ENCODE data around the gene UNC5B. TPM values are rescaled to one million over a fixed set of nuclear protein-coding genes. Genes with fewer than 3 reads are reported as not detected.

Gene UNC5B
- total and polyA plus RNA-seq, 8 donors = 14.4 to 31.2 (median 21.4) TPM

DNA sequence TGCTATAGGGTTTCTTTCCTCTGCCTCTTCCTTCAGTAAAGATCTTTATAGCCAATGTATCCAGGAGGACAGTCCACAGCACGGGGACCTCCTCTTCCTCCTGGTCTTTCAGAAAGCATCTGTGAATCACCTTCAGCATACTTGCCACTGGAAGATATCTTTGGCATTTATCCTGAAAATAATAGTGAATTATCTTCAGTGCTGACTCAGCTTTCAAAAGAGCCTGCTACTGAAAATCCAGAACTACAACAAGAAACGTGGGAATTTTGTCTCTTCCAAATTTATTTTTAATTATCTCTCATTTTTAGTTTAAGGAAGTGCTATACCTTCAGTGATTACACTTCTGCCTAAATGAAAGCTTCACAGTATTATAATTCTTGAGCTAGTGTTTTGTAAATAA is 7.6 kb upstream of the UNC5B start:
- ATAC-seq (no peak), DNase-seq (no peak)
- Histone ChIP-seq H3K27me3 (peaks cover 0 to 17% of the 10 kb centered on the region in 2 donors), H3K9me3 (no peaks in the 10 kb centered on the region), H3K4me1 (peaks cover 6 to 8% of the 10 kb centered on the region in 2 donors), H3K4me3 (no peak overlapping the region), H3K27ac (no peak overlapping the region), H3K36me3 (no peaks in the 10 kb centered on the region)
- intact Hi-C loops (cut with DNase I) = no loop called here
- TF ChIP-seq, protein P1, sequence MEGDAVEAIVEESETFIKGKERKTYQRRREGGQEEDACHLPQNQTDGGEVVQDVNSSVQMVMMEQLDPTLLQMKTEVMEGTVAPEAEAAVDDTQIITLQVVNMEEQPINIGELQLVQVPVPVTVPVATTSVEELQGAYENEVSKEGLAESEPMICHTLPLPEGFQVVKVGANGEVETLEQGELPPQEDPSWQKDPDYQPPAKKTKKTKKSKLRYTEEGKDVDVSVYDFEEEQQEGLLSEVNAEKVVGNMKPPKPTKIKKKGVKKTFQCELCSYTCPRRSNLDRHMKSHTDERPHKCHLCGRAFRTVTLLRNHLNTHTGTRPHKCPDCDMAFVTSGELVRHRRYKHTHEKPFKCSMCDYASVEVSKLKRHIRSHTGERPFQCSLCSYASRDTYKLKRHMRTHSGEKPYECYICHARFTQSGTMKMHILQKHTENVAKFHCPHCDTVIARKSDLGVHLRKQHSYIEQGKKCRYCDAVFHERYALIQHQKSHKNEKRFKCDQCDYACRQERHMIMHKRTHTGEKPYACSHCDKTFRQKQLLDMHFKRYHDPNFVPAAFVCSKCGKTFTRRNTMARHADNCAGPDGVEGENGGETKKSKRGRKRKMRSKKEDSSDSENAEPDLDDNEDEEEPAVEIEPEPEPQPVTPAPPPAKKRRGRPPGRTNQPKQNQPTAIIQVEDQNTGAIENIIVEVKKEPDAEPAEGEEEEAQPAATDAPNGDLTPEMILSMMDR (IDR thresholded peaks at IDR 0.05) = no peak

DNA sequence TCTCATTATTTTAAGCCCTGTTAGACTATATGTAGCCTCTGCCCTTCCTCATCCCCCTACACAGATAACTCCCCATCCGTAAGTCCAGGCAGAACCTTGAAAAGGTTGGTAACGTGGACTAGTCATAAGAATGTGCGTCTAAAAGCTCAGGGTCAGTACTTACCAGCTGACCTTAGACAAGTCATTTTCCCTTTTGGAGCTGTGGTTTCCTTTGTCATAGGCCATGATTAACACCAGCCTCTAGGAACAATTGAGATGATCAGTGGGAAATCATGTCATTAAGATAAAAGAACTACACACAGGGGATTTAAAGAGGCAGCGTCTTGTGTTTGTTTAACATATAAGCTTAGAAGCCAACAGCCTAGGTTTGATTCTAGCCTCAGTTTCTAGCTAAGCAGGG is 6.9 kb upstream of the UNC5B start:
- peaks cover 6 to 8% of the 10 kb centered on the region in 2 donors for H3K4me1 ChIP-seq
- DNase-seq (no peak), ATAC-seq (no peak)
- no peak overlapping the region for H3K4me3 ChIP-seq
- H3K27ac ChIP-seq = no peak overlapping the region
- H3K36me3 ChIP-seq = no peaks in the 10 kb centered on the region
- H3K9me3 ChIP-seq = no peaks in the 10 kb centered on the region
- H3K27me3 ChIP-seq = peaks cover 4 to 25% of the 10 kb centered on the region in 2 donors
- intact Hi-C loops (cut with DNase I) = no loop called here
- TF ChIP-seq, protein P1 (IDR thresholded peaks at IDR 0.05) = no peak

DNA sequence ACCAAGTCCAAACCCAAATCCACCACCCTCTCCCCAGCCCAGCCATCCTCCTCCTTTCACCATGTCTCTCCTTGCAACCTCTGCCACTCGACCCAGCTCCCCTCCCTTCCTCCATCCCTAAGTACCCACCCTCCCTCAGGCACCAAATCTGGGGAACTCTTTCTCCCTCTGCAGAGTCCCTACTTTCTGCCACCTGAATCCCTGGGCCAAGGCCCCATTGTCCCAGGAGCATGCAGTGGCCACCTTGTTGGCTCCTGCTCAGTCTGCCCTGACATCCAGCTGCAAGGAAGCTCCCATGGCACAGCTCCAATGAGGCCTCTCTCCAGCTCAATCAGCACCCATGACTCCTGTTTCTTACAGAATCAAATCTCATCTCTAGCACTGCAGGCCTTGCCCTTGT is 5.5 kb upstream of the UNC5B start:
- peaks cover 6 to 13% of the 10 kb centered on the region in 2 donors for H3K4me1 ChIP-seq
- TF ChIP-seq, protein P1 (IDR thresholded peaks at IDR 0.05) = no peak
- no peak overlapping the region for H3K27ac ChIP-seq
- ATAC-seq (no peak), DNase-seq (no peak)
- peaks cover 13 to 39% of the 10 kb centered on the region in 2 donors for H3K27me3 ChIP-seq
- intact Hi-C loops (cut with DNase I) = no loop called here
- no peaks in the 10 kb centered on the region for H3K9me3 ChIP-seq
- no peaks in the 10 kb centered on the region for H3K36me3 ChIP-seq
- H3K4me3 ChIP-seq = no peak overlapping the region

DNA sequence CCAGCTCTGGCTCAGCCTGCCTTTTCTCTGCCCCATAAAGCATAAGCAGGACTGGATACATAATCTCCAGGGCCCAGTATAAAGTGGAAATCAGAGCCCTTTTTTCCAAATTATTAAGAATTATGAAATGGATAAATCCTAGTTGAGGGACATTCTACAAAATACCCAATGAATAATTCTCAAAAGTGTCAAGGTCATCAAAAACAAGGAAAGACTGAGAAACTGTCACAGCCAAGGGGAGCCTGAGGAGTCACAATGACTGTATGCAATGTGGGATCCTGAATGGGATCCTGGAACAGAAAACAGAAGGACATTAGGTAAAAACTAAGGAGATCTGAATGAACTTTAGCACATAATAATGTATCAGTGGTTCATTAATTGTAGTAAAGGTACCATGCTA is 4.8 kb upstream of the UNC5B start:
- peaks cover 6 to 19% of the 10 kb centered on the region in 2 donors for H3K4me1 ChIP-seq
- no peak overlapping the region for H3K4me3 ChIP-seq
- TF ChIP-seq, protein P1 (IDR thresholded peaks at IDR 0.05) = no peak
- intact Hi-C loops (cut with DNase I) = no loop called here
- peaks cover 13 to 46% of the 10 kb centered on the region in 2 donors for H3K27me3 ChIP-seq
- H3K27ac ChIP-seq = no peak overlapping the region
- ATAC-seq (no peak), DNase-seq (no peak)
- H3K36me3 ChIP-seq = no peaks in the 10 kb centered on the region
- H3K9me3 ChIP-seq = no peaks in the 10 kb centered on the region

DNA sequence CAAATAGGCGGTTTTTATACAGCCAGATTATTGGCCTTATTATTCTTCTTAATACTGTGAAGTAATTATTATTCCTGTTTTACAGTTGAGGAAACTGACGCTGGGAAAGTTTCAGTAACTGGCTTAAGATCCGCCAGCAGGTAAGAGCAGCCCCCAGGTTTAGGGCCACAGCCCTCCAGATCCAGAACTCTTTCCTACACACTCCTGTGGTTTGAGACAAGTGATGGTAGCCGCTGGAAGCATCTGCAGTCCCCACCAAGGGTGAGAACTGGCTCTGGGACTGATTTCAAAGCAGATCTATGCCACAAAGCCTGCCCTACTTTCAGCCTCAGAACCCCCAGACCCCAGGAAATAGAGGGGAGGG is 3.0 kb upstream of the UNC5B start:
- no peak overlapping the region for H3K4me3 ChIP-seq
- H3K4me1 ChIP-seq = peaks cover 6 to 35% of the 10 kb centered on the region in 2 donors
- H3K9me3 ChIP-seq = no peaks in the 10 kb centered on the region
- TF ChIP-seq, protein P1 (IDR thresholded peaks at IDR 0.05) = no peak
- ATAC-seq = no peak
- no peak for DNase-seq
- H3K36me3 ChIP-seq = no peaks in the 10 kb centered on the region
- H3K27ac ChIP-seq = no peak overlapping the region
- peaks cover 13 to 58% of the 10 kb centered on the region in 2 donors for H3K27me3 ChIP-seq
- intact Hi-C loops (cut with DNase I) = no loop called here
